GM06990 (cell line): Measurements from ENCODE around the gene BARX2.

Experiments
- DNase-seq: peaks from one replicate; pipeline ENCODE4 v3.0.0-alpha.2; 2011; ENCODE audit not compliant: insufficient read length; ENCODE audit errors: extremely low read depth
- H3K27me3 ChIP-seq: replicated peaks from 2 replicates; pipeline ENCODE4 v1.6.0; 2011; ENCODE audit warnings: low read length; ENCODE audit not compliant: control insufficient read depth, insufficient read depth
- H3K36me3 ChIP-seq: 2 replicates; pipeline ENCODE4 v1.5.1; 2011; ENCODE audit warnings: low read length; ENCODE audit not compliant: control insufficient read depth, insufficient read depth
- H3K4me3 ChIP-seq: replicated peaks from 2 replicates; pipeline ENCODE4 v1.5.1; 2011; ENCODE audit warnings: low read depth, mild to moderate bottlenecking, control low read depth, low read length
- CTCF ChIP-seq: IDR thresholded peaks from 2 replicates; pipeline ENCODE4 v1.5.1; 2011; ENCODE audit warnings: low read length, control low read depth, mild to moderate bottlenecking, inconsistent platforms; ENCODE audit not compliant: insufficient read depth, poor library complexity, severe bottlenecking

Gene BARX2

GRCh38 chr11:129395432-129395831 lies 19.8 kb downstream of the BARX2 start:
- Histone ChIP-seq H3K27me3 (no peaks in the 10 kb centered on the region; the same call in 1 of the 2 replicates), H3K4me3 (no peak overlapping the region), H3K36me3 (no peaks in the 10 kb centered on the region)
- DNase-seq = no peak
- TF ChIP-seq CTCF = no peak

- no peak for DNase-seq
- Histone ChIP-seq H3K4me3 (no peak overlapping the region), H3K36me3 (no peaks in the 10 kb centered on the region), H3K27me3 (no peaks in the 10 kb centered on the region; the same call in 1 of the 2 replicates)
- TF ChIP-seq CTCF = no peak
These were observed 20.2 kb downstream of the BARX2 start for GRCh38 chr11:129395883-129396282.

GRCh38 chr11:129396454-129396853 lies 20.8 kb downstream of the BARX2 start:
- DNase-seq = no peak
- no peak for TF ChIP-seq CTCF
- H3K27me3 ChIP-seq = no peaks in the 10 kb centered on the region; the same call in 1 of the 2 replicates
- no peaks in the 10 kb centered on the region for H3K36me3 ChIP-seq
- H3K4me3 ChIP-seq = no peak overlapping the region

GRCh38 chr11:129402206-129403171 lies 26.8 kb downstream of the BARX2 start:
- Histone ChIP-seq H3K36me3 (no peaks in the 10 kb centered on the region), H3K4me3 (no peak overlapping the region), H3K27me3 (no peaks in the 10 kb centered on the region; the same call in 1 of the 2 replicates)
- TF ChIP-seq CTCF = no peak
- no peak for DNase-seq

- H3K27me3 ChIP-seq = no peaks in the 10 kb centered on the region; the same call in 1 of the 2 replicates
These were observed 29.1 kb downstream of the BARX2 start for GRCh38 chr11:129404731-129405130.

More at GRCh38 chr11:129404731-129405130, 29.1 kb downstream of the BARX2 start:
- H3K36me3 ChIP-seq = no peaks in the 10 kb centered on the region
- no peak for DNase-seq
- no peak overlapping the region for H3K4me3 ChIP-seq
- TF ChIP-seq CTCF = no peak
